Measurements from ENCODE around the gene EMC9. TPM values are rescaled to one million over a fixed set of nuclear protein-coding genes. Genes with fewer than 3 reads are reported as not detected.

EMC9 gene
- total and polyA plus RNA-seq, 2 of the 8 experiments (the other 6 are each of a cell fraction or from before 2014, with no cell fraction given): 38.4 to 47.2 TPM

GRCh38 chr14:24098927-24099813 lies 42.2 kb downstream of the EMC9 start:
- Histone ChIP-seq H3K79me2 (ENCODE audit: control insufficient read depth in 1 of 2, insufficient read depth in 2 of 2, low read length in 2 of 2) (peaks cover 0 to 21% of the 10 kb centered on the region in 2 experiments; a peak in 2 of 4 replicates), H3K79me1 (ENCODE audit: low read depth, low read length) (peaks cover 5% of the 10 kb centered on the region), H4K5ac (ENCODE audit: insufficient read length, low read depth, low read length) (no peak overlapping the region), H2AK5ac (ENCODE audit: low read depth, low read length) (no peak overlapping the region), H4K91ac (replicated peaks; ENCODE audit: insufficient read length, low read length) (no peak overlapping the region), H3K14ac (ENCODE audit: insufficient read length) (no peak overlapping the region), H4K20me1 (replicated peaks in 1 of 2; ENCODE audit: control insufficient read depth in 1 of 2, insufficient read depth in 2 of 2, low read length in 2 of 2) (peaks cover 7 to 11% of the 10 kb centered on the region in 2 experiments), H3K4me3 (ENCODE audit: extremely low read depth in 1 of 4, insufficient read depth in 2 of 4, low read depth in 3 of 4, low read length in 4 of 4) (no peak overlapping the region), H3K23me2 (ENCODE audit: low read depth, low read length) (peaks cover 8% of the 10 kb centered on the region), H3K27me3 (replicated peaks in 1 of 4; ENCODE audit: control insufficient read depth in 3 of 4, extremely low read depth in 1 of 4, insufficient read depth in 3 of 4, low read length in 3 of 4) (no peaks in the 10 kb centered on the region), H2BK15ac (ENCODE audit: low read length) (no peak overlapping the region), H2BK5ac (ENCODE audit: low read depth, low read length) (no peak overlapping the region), H3K4ac (replicated peaks; ENCODE audit: insufficient read length, low read depth, low read length) (no peak overlapping the region), H3K9ac (replicated peaks in 1 of 4; ENCODE audit: extremely low read depth in 1 of 4, low read depth in 3 of 4, low read length in 3 of 4) (no peak overlapping the region), H3K56ac (replicated peaks; ENCODE audit: insufficient read length, low read depth, low read length) (no peak overlapping the region), H3K4me1 (replicated peaks in 1 of 4; ENCODE audit: control insufficient read depth in 3 of 4, insufficient read depth in 4 of 4, low read length in 3 of 4) (peaks cover 0 to 9% (median 6%) of the 10 kb centered on the region in 4 experiments; a peak in 6 of 7 replicates), H3K4me2 (ENCODE audit: insufficient read depth in 1 of 2, low read depth in 2 of 2, low read length in 2 of 2) (no peak overlapping the region), H4K8ac (ENCODE audit: extremely low read depth, insufficient read depth, low read length) (no peak overlapping the region; the same call in 1 of the 2 replicates), H2BK120ac (replicated peaks; ENCODE audit: low read depth, low read length) (no peak overlapping the region), H3K23ac (ENCODE audit: insufficient read length) (no peak overlapping the region), H3K36me3 (ENCODE audit: control insufficient read depth in 2 of 4, insufficient read depth in 4 of 4, low read length in 3 of 4) (peaks cover 9 to 70% (median 43%) of the 10 kb centered on the region in 4 experiments; a peak in 7 of 8 replicates), H3K27ac (ENCODE audit: low read depth, low read length) (no peak overlapping the region), H3K18ac (ENCODE audit: extremely low read depth, low read length) (no peak overlapping the region), H2BK20ac (ENCODE audit: low read length) (no peak overlapping the region), H2BK12ac (ENCODE audit: low read depth, low read length) (no peak overlapping the region), H3K9me3 (ENCODE audit: insufficient read depth in 2 of 2, low read depth in 1 of 2, low read length in 1 of 2) (peaks cover 0 to 3% of the 10 kb centered on the region in 2 experiments; a peak in 3 of 4 replicates), H2AFZ (ENCODE audit: low read length) (no peak overlapping the region)
- 96% methylated on average over 16 of the region's 17 CpGs; no CpG with 5 or more reads in 1 of the 2 experiments for WGBS, 2 experiments (ENCODE audit: extremely low coverage in 1 of 2, insufficient coverage in 1 of 2, insufficient read length in 1 of 2, insufficient replicate concordance in 2 of 2, low coverage in 1 of 2, low lambda C conversion rate in 2 of 2, missing lambda C conversion rate in 1 of 2)
- DNase-seq (ENCODE audit: low read depth in 1 of 2, low spot score in 2 of 2) (no peak), FAIRE-seq (no peak)
- POLR2A ChIA-PET (ENCODE audit: partially characterized antibody): interaction anchor here (0.8 to 23.9 kb wide), 9 partner anchors 6 to 44 kb away, joined by 3 to 626 read pairs (median 5); partner anchors contain the start of genes CPNE6, DCAF11, EMC9 and NRL
- TF ChIP-seq E2F6 (IDR thresholded peaks at IDR 0.05): no peak
- CTCF ChIA-PET (ENCODE audit: partially characterized antibody): interaction anchor here (0.9 to 12.8 kb wide), 3 partner anchors 7 to 41 kb away, joined by 3 to 160 read pairs (median 3); no protein-coding TSS in a partner anchor

Data from H1 (cell line).